HCT116 (cell line): Measurements from ENCODE around the gene OSER1. TPM values are rescaled to one million over a fixed set of nuclear protein-coding genes. Genes with fewer than 3 reads are reported as not detected.

Experiments used
- ATAC-seq: fragments of 200-7000 bp; cut with Tn5 transposase; 2 replicates; pipeline ENCODE4 v1.9.1; 2020; ENCODE audit warnings: mild to moderate bottlenecking, moderate library complexity
- BruUV-seq: library from RNA; stranded (reverse); fragments of 400-500 nt; replicated peaks from 2 replicates; lab custom pipeline; 2021; lab: Mats Ljungman, UMichigan
- CTCF ChIA-PET: fragments of 300-600 bp; sonication (Branson Sonifier 250); formaldehyde crosslinking; loops from one replicate; lab custom pipeline; 2021; ENCODE audit warnings: antibody characterized with exemption; lab: Charles Lee
- POLR2A ChIA-PET: fragments of 300-600, 350-600 bp; sonication (Branson Sonifier 250); formaldehyde crosslinking; loops from one replicate; lab custom pipeline; 2021; ENCODE audit warnings: antibody characterized with exemption; lab: Charles Lee
- RAD21 ChIA-PET, 2 experiments: fragments of 300-600 bp; sonication (Branson Sonifier 250); formaldehyde crosslinking; loops; one replicate each; lab custom pipeline; 2023; ENCODE audit warnings: low total read pairs in 2 of 2; ENCODE audit not compliant: uncharacterized antibody in 2 of 2, unreplicated experiment in 2 of 2, low non-redundant PET in 1 of 2; lab: Charles Lee
- DNase-seq: peaks from one replicate; pipeline ENCODE4 v3.0.0-alpha.2; 2010; ENCODE audit warnings: low read depth, low spot score
- H2AFZ ChIP-seq: fragments of 200-600 bp; shearing (Covaris generic), sonication (generic); 2 replicates; pipeline ENCODE4 v1.6.1; 2017; ENCODE audit warnings: low read depth, mixed run types, mixed read lengths, antibody characterized with exemption, low read length; ENCODE audit not compliant: poor library complexity, severe bottlenecking
- H3K27ac ChIP-seq: 2 replicates; pipeline ENCODE4 v1.5.1; 2012; ENCODE audit warnings: low read depth, low read length
- H3K27me3 ChIP-seq: fragments of 200-600 bp; sonication (generic); 2 replicates; pipeline ENCODE4 v1.6.1; 2016; ENCODE audit warnings: mixed run types, low read length, mixed read lengths; ENCODE audit not compliant: insufficient read depth
- H3K36me3 ChIP-seq, 2 experiments: fragments of 200-500 bp in 1 of 2; fragments of 200-600 bp in 1 of 2; sonication (Bioruptor generic) in 1 of 2; sonication (generic) in 1 of 2; 2 replicates each; pipeline versions ENCODE4 v1.5.1 to v1.6.1; 2014 to 2016; ENCODE audit warnings: low read length in 2 of 2, inconsistent platforms in 1 of 2, mixed read lengths in 1 of 2, mixed run types in 1 of 2; ENCODE audit not compliant: insufficient read depth in 2 of 2, control insufficient read depth in 1 of 2
- H3K4me1 ChIP-seq, 2 experiments: fragments of 200-600 bp in 1 of 2; sonication (generic) in 1 of 2; 2 replicates each; pipeline versions ENCODE4 v1.5.1 to v1.6.1; 2012 to 2017; ENCODE audit warnings: low read length in 2 of 2, inconsistent platforms in 1 of 2, mild to moderate bottlenecking in 1 of 2, mixed read lengths in 1 of 2, mixed run types in 1 of 2, moderate library complexity in 1 of 2; ENCODE audit not compliant: insufficient read depth in 2 of 2, control insufficient read depth in 1 of 2
- H3K4me2 ChIP-seq: fragments of 200-600 bp; sonication (generic); 2 replicates; pipeline ENCODE4 v1.6.1; 2017; ENCODE audit warnings: mixed run types, low read length, mixed read lengths
- H3K4me3 ChIP-seq, 2 experiments: fragments of 200-600 bp in 1 of 2; sonication (generic) in 1 of 2; replicated peaks in 1 of 2; 2 replicates each; pipeline ENCODE4 v1.5.1; 2011 to 2016; ENCODE audit warnings: low read length in 2 of 2, control low read depth in 1 of 2, low read depth in 1 of 2, mild to moderate bottlenecking in 1 of 2, mixed read lengths in 1 of 2, mixed run types in 1 of 2
- H3K79me2 ChIP-seq: fragments of 200-600 bp; sonication (generic); 2 replicates; pipeline ENCODE4 v1.6.1; 2017; ENCODE audit warnings: mild to moderate bottlenecking, mixed run types, low read length, moderate library complexity, mixed read lengths; ENCODE audit not compliant: insufficient read depth
- H3K9ac ChIP-seq: fragments of 200-600 bp; sonication (generic); 2 replicates; pipeline ENCODE4 v1.6.1; 2016; ENCODE audit warnings: low read length, mixed read lengths
- H3K9me2 ChIP-seq: fragments of 200-600 bp; sonication (generic), shearing (Covaris generic); 2 replicates; pipeline ENCODE4 v1.6.1; 2017; ENCODE audit warnings: mixed run types, mild to moderate bottlenecking, moderate library complexity; ENCODE audit not compliant: insufficient read depth
- H3K9me3 ChIP-seq, 2 experiments: fragments of 200-500 bp in 1 of 2; fragments of 200-600 bp in 1 of 2; sonication (Bioruptor generic) in 1 of 2; sonication (generic) in 1 of 2; 2 replicates each; pipeline ENCODE4 v1.6.1; 2014 to 2017; ENCODE audit warnings: low read length in 2 of 2, mixed read lengths in 2 of 2, inconsistent platforms in 1 of 2, low read depth in 1 of 2, mild to moderate bottlenecking in 1 of 2, mixed run types in 1 of 2, moderate library complexity in 1 of 2; ENCODE audit not compliant: control insufficient read depth in 1 of 2, insufficient read depth in 1 of 2
- H4K20me1 ChIP-seq: fragments of 200-600 bp; sonication (generic), shearing (Covaris generic); 2 replicates; pipeline ENCODE4 v1.6.1; 2017; ENCODE audit warnings: mixed run types, mild to moderate bottlenecking, moderate library complexity; ENCODE audit not compliant: insufficient read depth
- CBX3 ChIP-seq: IDR thresholded peaks from 2 replicates; pipeline ENCODE4 v1.6.1; 2012; ENCODE audit warnings: low read depth
- CTCF ChIP-seq, 3 experiments: fragments of 200-600 bp in 1 of 3; sonication (generic) in 1 of 3; IDR thresholded peaks in 2 of 3; conservative IDR thresholded peaks in 1 of 3; 2 replicates each; pipeline ENCODE4 v1.5.1; 2012 to 2017; ENCODE audit warnings: low read depth in 2 of 3, low read length in 2 of 3, antibody characterized with exemption in 1 of 3, borderline replicate concordance in 1 of 3, control low read depth in 1 of 3, mild to moderate bottlenecking in 1 of 3, mixed read lengths in 1 of 3, mixed run types in 1 of 3, moderate library complexity in 1 of 3; ENCODE audit not compliant: insufficient read depth in 1 of 3
- ELF1 ChIP-seq: IDR thresholded peaks from 2 replicates; pipeline ENCODE4 v1.6.1; 2012; ENCODE audit warnings: low read depth, borderline replicate concordance
- EZH2 ChIP-seq: fragments of 200-600 bp; sonication (generic); IDR thresholded peaks from 2 replicates; pipeline ENCODE4 v1.6.1; 2017; ENCODE audit warnings: antibody characterized with exemption, mixed run types
- FOSL1 ChIP-seq: IDR thresholded peaks from 2 replicates; pipeline ENCODE4 v1.6.1; 2012; ENCODE audit warnings: low read depth
- JUND ChIP-seq: IDR thresholded peaks from 2 replicates; pipeline ENCODE4 v1.6.1; 2012
- SRF ChIP-seq: IDR thresholded peaks from 2 replicates; pipeline ENCODE4 v1.6.1; 2012; ENCODE audit warnings: low read depth
- YY1 ChIP-seq: IDR thresholded peaks from 2 replicates; pipeline ENCODE4 v1.6.1; 2011; ENCODE audit warnings: low read length, low read depth, moderate library complexity, mild to moderate bottlenecking; ENCODE audit not compliant: insufficient replicate concordance; ENCODE audit errors: extremely low read depth
- ZBTB33 ChIP-seq: IDR thresholded peaks from 2 replicates; pipeline ENCODE4 v1.6.1; 2011; ENCODE audit warnings: mild to moderate bottlenecking, low read length, moderate library complexity; ENCODE audit not compliant: insufficient replicate concordance; ENCODE audit errors: extremely low read depth
- ZNF274 ChIP-seq: fragments of 200-500 bp; sonication (Bioruptor generic); IDR thresholded peaks from 2 replicates; pipeline ENCODE4 v1.6.1; 2014; ENCODE audit warnings: mild to moderate bottlenecking, low read depth, low read length, inconsistent platforms
- intact Hi-C: fragments of 100-400 bp; cut with micrococcal nuclease; formaldehyde crosslinking; loops from 2 replicates; pipeline ENCODE4 v1.10.0; 2022
- total RNA-seq: library from RNA; stranded (reverse); gene quantifications from one replicate; pipeline ENCODE4 v1.2.1, GENCODE V29; 2021; ENCODE audit not compliant: unreplicated experiment

The OSER1 gene
- total RNA-seq, 1 experiment from 2014 or later: 28.4 TPM

GRCh38 chr20:44235702-44236101, 25.1 kb upstream of the OSER1 start:
- no peak for ATAC-seq
- no peaks in the 10 kb centered on the region for H4K20me1 ChIP-seq
- POLR2A ChIA-PET: no interaction called here
- no peaks in the 10 kb centered on the region for H3K36me3 ChIP-seq
- no peak for TF ChIP-seq YY1
- no peak for TF ChIP-seq CBX3
- no peak for TF ChIP-seq EZH2
- no peak for TF ChIP-seq CTCF (IDR thresholded peaks at IDR 0.05 in 2 of 3, conservative IDR thresholded peaks at IDR 0.05 in 1 of 3; ENCODE audit: borderline replicate concordance in 1 of 3, insufficient read depth in 1 of 3, low read depth in 2 of 3, low read length in 2 of 3)
- TF ChIP-seq, all 23 proteins: peak for 0
- Histone ChIP-seq H2AFZ (no peak overlapping the region), H3K9me3 (no peaks in the 10 kb centered on the region), H3K4me1 (peaks cover 7 to 9% of the 10 kb centered on the region in 2 experiments; a peak in 3 of 4 replicates), H3K4me2 (no peak overlapping the region), H3K9ac (no peak overlapping the region), H3K27me3 (no peaks in the 10 kb centered on the region), H3K27ac (no peak overlapping the region), H3K9me2 (no peaks in the 10 kb centered on the region), H3K79me2 (no peaks in the 10 kb centered on the region), H3K4me3 (no peak overlapping the region)
- RAD21 ChIA-PET: no interaction called here
- no peak for DNase-seq
- CTCF ChIA-PET: no interaction called here
- intact Hi-C loops: no loop called here
- BruUV-seq: no TSS peak

GRCh38 chr20:44234566-44235317, 24.2 kb upstream of the OSER1 start:
- no peak overlapping the region for H3K4me3 ChIP-seq
- H3K27ac ChIP-seq: no peak overlapping the region
- no TSS peak for BruUV-seq
- no peaks in the 10 kb centered on the region for H3K9me2 ChIP-seq
- no peak for TF ChIP-seq CBX3
- no peak for TF ChIP-seq ZBTB33
- no peak for TF ChIP-seq SRF
- no peak for TF ChIP-seq CTCF (IDR thresholded peaks at IDR 0.05 in 2 of 3, conservative IDR thresholded peaks at IDR 0.05 in 1 of 3; ENCODE audit: borderline replicate concordance in 1 of 3, insufficient read depth in 1 of 3, low read depth in 2 of 3, low read length in 2 of 3)
- no peak for TF ChIP-seq ELF1
- TF ChIP-seq FOSL1: no peak
- no peak for TF ChIP-seq ZNF274
- no peak for TF ChIP-seq JUND
- H3K9ac ChIP-seq: no peak overlapping the region
- ChIA-PET CTCF (no interaction called here), RAD21 (no interaction called here), POLR2A (no interaction called here)
- H4K20me1 ChIP-seq: no peaks in the 10 kb centered on the region
- ATAC-seq (no peak), DNase-seq (no peak)
- H2AFZ ChIP-seq: no peak overlapping the region
- H3K36me3 ChIP-seq: no peaks in the 10 kb centered on the region
- intact Hi-C loops: no loop called here
- peaks cover 7 to 9% of the 10 kb centered on the region in 2 experiments; a peak in 3 of 4 replicates for H3K4me1 ChIP-seq
- H3K27me3 ChIP-seq: no peaks in the 10 kb centered on the region
- H3K9me3 ChIP-seq: no peaks in the 10 kb centered on the region
- no peaks in the 10 kb centered on the region for H3K79me2 ChIP-seq
- no peak overlapping the region for H3K4me2 ChIP-seq
